Measurements from ENCODE around the gene VSIR. TPM values are rescaled to one million over a fixed set of nuclear protein-coding genes. Genes with fewer than 3 reads are reported as not detected.
A peak's percentile ranks its signal among the peaks of the same experiment; 100 is the strongest.

Gene VSIR
- total and polyA plus RNA-seq, 9 of the 15 experiments (the other 6 are each of a cell fraction or from before 2014, with no cell fraction given), result 0.14 to 20.5 (median 9.3) TPM

- TF ChIP-seq YY1 (IDR thresholded peaks at IDR 0.05; ENCODE audit: borderline replicate concordance in 1 of 3, control insufficient read depth in 1 of 3, extremely low read depth in 1 of 3, insufficient read depth in 3 of 3, insufficient read length in 1 of 3, insufficient replicate concordance in 2 of 3, low read depth in 1 of 3, low read length in 2 of 3) (peak in 1 of 3 experiments; percentile 57), NR4A1 (CRISPR knock-in tag; IDR thresholded peaks at IDR 0.05) (no peak), NR4A1 (tag; IDR thresholded peaks at IDR 0.05) (peak; percentile 19), ATF4 (CRISPR knock-in tag; IDR thresholded peaks at IDR 0.05) (peak; percentile 99), NCOR1 (IDR thresholded peaks at IDR 0.05) (peak; percentile 42), ZNF395 (CRISPR knock-in tag; IDR thresholded peaks at IDR 0.05) (peak; percentile 89), RBBP5 (IDR thresholded peaks at IDR 0.05; ENCODE audit: borderline replicate concordance, insufficient read depth, low read length, poor library complexity, severe bottlenecking) (peak; percentile 83), PHTF2 (CRISPR knock-in tag; IDR thresholded peaks at IDR 0.05) (no peak), SIN3B (IDR thresholded peaks at IDR 0.05; ENCODE audit: low read depth) (no peak), ZNF586 (CRISPR knock-in tag; conservative IDR thresholded peaks at IDR 0.05) (peak; percentile 88), ZNF143 (CRISPR knock-in tag; IDR thresholded peaks at IDR 0.05) (no peak), MEF2A (IDR thresholded peaks at IDR 0.05; ENCODE audit: control insufficient read depth, low read depth, low read length) (no peak), ZNF274 (IDR thresholded peaks at IDR 0.05; ENCODE audit: borderline replicate concordance, low read depth, low read length) (no peak), PYGO2 (tag; IDR thresholded peaks at IDR 0.05) (peak; percentile 56; the same call in 1 of the 2 replicates), DLX4 (CRISPR knock-in tag; IDR thresholded peaks at IDR 0.05) (no peak), SMAD3 (CRISPR knock-in tag; conservative IDR thresholded peaks at IDR 0.05) (peak; percentile 78), TEAD4 (IDR thresholded peaks at IDR 0.05; ENCODE audit: low read length) (peak; percentile 72), TEAD4 (CRISPR knock-in tag; IDR thresholded peaks at IDR 0.05; ENCODE audit: borderline replicate concordance) (no peak), SMARCA5 (IDR thresholded peaks at IDR 0.05) (no peak), TOE1 (IDR thresholded peaks at IDR 0.05; ENCODE audit: borderline replicate concordance) (peak; percentile 57; the same call in 1 of the 2 replicates), TOE1 (CRISPR knock-in tag; IDR thresholded peaks at IDR 0.05; ENCODE audit: borderline replicate concordance, low read depth) (peak; percentile 58; the same call in 1 of the 2 replicates), JUN (IDR thresholded peaks at IDR 0.05; ENCODE audit: borderline replicate concordance, low read depth, low read length) (0 out of 2 replicates have a peak, but pooled peaks have one; percentile 3), JUN (CRISPR knock-in tag; IDR thresholded peaks at IDR 0.05; ENCODE audit: borderline replicate concordance) (peak; percentile 86; the same call in 1 of the 2 replicates), MAZ (CRISPR knock-in tag; conservative IDR thresholded peaks at IDR 0.05 in 1 of 2, IDR thresholded peaks at IDR 0.05 in 1 of 2) (peak in 1 of 2 experiments; percentile 79), NRF1 (conservative IDR thresholded peaks at IDR 0.05 in 1 of 2, IDR thresholded peaks at IDR 0.05 in 1 of 2) (no peak; a peak in 2 of 4 replicates)
Observed at GRCh38 chr10:71753091-71753959, 20.0 kb downstream of the VSIR start (continued).
